HG03378 (cell line): ENCODE measurements around the gene COX5B.

Experiments used
- ATAC-seq: cut with Tn5 transposase; IDR thresholded peaks from one replicate; pipeline ENCODE4 v1.9.1; 2021; ENCODE audit warnings: mild to moderate bottlenecking, moderate library complexity; ENCODE audit not compliant: unreplicated experiment

Gene COX5B

DNA sequence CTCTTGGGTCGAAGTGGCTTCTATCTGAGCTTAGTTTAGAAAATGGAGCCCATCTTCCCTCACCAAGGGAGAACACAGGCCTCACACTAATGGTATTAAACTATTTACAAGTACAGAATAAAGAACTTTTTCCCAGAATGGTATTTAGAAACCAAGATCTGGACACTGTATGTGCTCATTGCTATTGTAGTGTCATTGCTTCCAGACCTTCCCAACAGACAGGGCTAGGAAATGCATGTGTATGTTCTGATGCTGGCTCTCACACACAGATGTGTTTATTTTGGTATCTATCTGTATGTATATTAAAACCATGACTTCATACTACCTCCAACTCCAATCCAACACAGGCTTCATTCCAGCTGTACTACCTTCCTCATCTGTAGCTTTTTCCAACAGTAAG is 8.0 kb downstream of the COX5B start:
- ATAC-seq, result no peak

DNA sequence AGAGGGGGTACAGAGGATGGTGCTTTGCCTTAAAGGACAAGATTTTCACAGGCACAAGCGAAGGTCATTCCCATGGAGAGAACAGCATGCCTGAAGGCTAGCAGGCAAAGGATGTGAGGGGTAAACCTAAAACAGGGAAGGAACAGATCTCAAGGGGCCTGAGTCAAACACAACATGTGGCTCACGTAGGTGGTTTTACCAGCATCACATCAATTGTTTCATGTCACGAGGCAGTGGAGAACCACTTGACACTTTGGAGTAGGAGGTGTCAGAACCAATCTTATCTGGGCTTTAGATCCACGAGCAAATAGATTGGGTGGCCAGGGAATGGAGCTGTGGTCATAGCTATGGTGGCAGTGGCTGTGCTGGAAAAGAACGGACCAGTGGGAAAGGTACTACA is 8.4 kb downstream of the COX5B start:
- ATAC-seq, result no peak

DNA sequence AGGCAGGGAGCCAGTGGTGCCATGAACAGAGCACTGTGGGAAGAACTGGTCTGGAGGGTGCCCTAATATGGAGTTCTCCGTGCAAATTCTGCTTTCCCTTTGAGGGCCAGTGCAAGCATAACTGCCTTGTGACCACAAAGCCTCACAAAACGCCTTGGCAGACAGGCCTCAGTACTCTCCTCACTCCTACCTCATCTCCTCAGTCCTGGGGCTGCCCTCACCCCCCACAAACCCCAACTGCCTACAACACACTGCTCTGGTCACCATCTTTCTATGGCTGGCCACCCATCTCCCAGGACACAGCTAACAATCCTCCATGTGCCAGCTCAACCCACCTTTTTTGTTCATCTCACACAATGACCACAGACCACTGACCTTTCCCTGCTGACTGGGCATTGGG is 8.9 kb downstream of the COX5B start:
- ATAC-seq, result no peak

DNA sequence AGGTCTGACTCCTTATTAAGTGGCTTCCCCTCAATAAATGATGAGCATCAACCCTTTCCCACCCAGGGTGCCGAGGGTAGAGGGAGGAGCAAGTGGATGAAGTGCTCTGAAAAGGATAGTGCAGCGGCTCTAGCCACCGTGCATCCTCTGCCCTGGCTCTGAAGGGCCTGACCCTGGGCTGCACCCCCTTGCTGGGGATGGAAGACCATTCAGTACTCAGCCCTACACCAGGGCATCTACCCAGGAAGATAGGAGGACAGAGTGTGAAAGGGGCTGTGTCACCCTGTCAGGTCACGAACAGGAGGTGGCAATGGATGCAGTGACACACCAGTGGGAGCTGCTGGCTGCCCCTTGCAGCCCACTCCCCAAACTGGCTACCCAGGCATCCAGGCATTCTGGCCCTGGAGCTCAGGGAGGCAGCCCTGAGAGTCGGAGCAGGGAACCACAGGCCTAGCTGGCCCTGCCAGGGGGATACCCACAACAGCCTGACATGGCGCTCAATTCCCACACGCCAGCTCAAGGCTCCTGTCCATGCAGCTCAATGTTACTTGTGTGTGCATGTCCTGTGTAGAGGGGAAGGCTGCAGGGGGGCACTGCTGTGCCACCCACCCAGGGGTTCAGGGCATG is 10.4 kb downstream of the COX5B start:
- no peak for ATAC-seq

DNA sequence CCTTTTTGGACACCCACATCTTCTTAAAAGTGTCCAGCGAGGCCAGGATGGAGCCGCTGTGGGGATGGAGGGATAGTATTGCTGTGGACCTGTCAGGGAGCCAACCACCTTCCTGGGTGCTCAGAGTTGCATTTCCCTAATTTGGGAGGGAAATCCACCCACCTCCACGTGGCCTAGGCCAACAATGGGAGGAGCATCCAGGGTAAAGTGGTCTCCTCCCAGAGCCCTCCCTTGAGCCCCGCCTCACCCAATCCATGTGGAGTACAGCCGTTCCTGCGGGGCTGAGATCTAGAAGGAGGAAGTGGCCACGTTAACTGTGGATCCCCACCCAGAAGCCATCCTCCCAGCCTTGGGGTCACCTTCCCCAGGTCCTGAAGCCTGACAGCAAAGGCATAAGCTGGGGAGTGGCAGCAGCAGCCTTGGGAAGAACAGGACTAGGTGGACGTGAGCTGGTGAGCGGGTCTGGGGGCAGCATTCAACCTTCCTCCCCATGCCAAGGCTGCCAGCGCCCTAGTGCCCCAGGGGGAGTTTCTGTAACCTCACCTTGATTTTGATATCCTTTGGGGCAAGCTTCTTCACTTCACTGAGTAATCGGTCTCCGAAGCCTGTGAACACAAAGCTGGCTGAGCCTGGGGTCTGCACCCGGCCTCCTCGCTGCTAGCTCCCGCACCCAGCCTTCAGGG is 11.2 kb downstream of the COX5B start:
- ATAC-seq, result no peak

DNA sequence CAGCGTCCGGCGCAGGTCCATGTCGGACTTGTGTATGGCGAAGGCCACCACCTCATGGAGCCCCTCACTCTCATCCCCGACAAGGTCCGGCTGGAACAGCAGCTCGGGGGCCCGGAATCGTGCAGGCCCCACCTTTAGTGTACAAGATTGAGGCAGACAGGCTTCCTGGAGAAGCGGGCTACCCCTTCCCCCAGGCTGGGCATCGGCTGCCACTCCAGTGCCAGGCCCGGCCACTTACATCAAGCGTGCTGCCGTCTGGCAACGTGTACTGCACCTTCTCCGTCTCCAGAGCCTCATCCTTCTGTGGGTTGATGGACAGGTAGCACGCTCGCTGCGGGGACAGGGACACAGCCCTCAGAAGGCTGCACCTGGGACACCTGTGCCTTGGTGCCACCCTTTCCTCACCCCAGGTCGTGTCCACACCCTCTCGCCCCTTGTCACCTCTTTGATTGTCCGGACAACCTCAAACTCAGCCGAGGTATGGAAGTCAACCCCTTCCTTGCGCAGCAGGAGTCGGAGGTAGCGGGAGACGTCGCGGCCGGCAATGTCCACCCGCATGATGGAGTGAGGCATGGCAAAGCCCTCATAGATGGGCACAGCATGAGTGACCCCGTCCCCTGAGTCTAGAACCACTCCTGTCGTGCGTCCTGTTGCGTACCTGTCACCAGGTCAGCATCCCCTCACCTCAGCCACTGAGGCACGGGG is 12.3 kb downstream of the COX5B start:
- ATAC-seq, result no peak

DNA sequence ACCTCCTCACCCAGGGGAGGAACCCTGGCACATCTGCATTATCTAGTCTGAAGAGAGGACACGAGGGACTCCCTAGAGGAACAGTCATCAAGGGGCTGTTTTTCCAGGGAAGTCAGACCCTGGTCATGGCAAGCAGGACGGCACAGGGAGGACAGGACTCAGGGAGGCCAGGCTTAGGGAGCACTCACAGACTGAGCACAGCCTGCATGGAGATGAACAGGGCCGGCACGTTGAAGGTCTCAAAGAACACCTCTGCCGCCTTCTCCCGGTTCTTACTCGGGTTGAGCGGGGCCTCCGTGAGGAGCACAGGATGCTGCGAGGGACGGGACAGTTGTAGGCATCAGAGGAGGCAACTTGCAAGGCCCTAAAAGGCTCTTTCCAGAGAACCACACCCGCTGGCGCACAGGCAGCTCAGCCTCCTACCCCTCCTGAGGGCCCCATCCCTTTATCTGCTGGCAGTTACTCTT is 12.9 kb downstream of the COX5B start:
- ATAC-seq, result no peak

DNA sequence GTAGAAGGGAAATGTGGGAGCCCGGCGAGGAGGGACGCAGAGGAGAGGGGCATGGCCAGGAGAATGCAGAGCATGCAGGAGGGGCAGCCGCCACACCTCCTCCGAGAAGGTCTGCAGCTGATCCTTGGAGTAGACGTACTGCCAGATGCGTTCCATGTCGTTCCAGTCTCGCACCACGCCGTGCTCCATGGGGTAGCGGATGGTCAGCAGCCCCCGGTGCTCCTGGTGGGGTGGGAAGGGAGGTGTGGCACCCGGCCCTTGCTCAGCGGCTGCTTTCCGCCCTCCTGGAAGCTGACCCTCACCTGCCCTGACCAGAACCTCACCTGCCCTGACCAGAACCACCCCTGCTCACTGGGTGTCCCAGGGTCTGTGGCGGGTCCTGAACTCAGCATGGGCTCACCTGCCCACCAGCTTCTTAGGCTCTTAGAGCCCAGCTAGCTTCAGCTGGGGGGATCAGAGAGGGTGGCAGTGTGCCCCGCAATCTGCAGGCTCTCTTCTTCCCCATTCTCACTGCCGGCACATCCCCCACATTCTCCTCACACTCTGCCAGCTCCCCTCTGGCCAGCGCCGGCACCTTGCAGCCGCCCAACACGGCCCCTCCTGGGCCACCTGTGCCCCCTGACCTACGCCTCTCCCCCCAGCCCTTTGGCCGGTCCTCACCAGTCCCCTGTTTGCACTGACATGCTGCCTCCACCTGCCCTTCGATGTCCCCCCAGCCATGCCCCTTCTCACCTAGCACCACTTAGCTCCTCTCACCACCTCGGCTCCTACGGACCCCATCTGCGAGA is 13.6 kb downstream of the COX5B start:
- no peak for ATAC-seq

DNA sequence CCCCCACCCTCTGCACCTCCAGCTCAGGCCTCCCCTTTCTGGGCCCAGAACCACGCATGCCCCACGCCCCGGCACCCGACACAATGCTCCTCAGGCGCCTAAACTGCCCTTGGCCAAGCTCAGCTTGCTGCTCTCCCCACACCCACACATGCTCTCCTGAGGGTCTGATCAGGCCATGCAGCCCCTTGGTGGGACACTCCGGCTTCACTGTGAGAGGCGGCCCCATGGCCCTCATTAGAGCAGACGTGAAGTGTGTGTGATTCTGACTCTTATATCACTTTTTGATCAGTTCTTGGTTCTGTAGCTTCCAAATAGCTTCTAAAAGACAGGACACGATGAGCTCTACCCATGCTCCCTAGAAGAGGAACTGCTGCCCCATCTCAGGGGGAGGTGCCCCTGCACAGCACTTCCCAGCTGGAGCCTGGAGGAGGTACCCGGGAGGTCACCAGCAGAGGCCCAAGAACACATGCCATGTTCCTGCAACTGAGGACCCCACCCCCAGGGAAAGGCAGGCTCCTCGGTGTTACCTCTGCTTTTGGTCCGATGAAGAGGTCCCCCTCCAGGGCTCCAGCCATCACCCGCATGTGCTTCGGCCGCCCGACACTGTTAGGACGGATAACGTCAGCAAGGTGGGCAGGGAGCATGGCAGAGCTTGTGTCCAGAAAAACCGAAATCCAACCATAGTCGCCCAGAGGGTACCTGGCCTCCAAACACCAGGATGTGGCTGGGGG is 14.3 kb downstream of the COX5B start:
- ATAC-seq, result no peak

DNA sequence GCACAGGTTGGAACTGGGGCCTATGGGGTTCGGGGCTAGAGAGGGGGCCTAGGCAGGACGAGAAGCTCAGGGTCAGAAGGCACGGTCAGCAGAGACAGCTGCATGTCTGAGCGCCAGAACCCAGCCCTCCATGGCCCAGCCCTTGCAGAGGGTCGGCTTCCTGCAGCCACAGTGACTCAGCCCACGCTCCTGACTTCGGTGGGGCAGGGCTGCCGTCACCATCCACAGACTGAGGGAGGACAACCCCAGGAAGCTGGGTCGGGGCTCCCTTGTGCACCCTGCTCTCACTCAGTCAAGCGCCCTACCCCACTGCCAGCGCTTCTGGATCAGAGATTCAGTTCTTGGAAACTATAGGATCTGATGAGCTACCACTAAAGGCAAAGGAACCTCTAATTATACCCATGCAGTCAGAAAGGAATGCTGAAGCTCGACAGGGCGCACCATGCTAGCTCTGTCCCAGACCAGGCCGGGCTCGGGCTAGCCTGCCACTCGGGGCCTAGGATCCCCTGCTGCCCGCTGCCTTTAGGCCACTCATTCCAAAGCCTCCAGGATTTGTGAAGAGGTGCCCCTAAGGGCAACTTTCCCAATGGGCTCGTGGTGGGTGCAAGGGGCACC is 15.0 kb downstream of the COX5B start:
- ATAC-seq, result no peak

DNA sequence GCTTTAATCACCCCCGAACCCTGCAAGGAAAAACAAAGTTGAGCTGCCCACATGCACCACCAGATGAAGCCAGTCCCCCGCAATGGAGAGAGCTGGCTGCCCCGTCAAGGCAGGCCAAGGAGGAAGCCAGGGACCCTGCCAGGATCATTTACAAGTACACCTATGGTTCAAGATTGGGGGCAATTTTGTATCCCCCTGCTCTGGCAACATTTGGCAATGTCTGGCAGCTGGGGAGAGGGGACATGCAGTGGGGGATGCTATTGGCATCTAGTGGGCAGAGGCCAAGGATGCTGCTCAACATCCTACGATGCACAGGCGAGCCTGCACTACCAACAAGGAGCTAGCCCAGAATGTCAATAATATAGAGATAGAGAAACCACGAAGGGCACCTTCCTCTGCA is 16.1 kb downstream of the COX5B start:
- no peak for ATAC-seq

DNA sequence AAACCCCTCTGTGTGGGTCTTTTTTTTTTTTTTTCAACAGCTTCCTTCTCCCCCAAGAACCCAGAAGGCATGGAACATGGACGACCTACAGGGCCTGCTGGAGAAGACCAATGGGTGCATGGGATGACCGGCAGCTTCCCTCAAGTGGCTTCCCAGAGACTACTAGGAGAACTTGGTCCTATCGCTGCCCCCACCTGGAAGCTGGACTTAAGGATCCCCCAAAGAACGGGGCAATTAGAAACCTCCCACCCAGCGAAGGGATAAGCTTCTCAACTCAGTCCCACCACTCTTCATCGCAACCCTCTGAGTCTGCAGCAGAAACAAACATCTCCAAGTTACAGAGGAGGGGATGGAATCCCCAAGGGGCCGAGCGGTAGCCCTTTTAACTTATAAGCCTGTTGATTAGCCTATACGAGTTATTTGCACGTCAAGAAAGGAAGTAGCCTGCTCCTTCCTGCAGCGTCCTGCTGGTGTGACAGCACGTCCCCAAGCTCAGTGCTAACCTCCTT is 16.6 kb downstream of the COX5B start:
- no peak for ATAC-seq

DNA sequence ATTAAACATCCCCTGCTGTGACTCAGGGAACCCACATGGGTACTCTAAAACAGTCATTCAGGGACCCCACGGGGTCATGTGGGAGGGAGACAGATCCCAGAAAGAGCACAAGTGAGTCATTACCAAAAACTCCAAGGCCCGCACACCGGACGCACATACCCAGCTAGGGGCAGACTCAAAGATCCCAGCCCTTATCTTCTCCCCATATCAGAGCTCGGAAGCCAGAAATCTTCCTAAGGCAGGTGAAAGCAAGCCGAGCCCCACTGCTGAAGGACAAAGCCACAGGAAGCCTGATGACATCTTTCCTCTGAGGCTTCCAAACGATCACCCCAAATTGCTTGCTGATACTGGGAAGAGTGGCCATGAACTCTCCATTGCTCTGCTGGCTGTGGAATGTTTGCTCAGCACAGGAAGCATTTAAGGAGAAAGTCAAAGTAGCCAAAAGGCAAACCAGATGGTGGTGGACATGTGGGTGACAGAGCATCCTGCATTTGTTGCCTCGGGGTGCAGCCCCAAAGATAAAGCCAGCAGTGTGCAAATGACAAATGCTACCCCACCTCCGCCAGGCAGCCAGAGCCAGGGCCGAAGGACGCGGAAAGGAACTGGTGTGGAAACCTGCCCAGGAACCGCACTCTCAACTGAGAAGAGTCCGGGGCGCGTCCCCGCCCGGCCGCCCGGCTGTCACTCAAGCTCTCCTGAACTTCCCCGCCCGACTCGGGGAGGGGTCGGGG is 17.2 kb downstream of the COX5B start:
- peak; percentile 22 for ATAC-seq

DNA sequence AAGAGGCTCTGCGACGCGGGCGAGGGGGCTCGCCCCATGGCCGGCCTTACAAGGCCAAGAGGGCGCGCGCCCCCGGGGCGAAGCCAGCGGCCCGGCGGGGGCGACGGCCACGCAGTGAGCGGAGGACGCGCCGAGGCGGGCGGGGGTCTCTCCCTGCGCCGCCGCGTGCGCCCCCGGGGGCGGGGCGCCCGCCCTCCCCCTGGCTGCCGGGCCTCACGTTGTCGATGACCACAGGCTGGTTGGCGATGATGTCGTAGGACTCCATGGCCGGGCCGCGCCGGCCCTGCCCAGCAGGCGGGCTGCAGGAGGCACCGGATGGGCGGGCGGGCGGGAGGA is 17.7 kb downstream of the COX5B start:
- no peak for ATAC-seq

DNA sequence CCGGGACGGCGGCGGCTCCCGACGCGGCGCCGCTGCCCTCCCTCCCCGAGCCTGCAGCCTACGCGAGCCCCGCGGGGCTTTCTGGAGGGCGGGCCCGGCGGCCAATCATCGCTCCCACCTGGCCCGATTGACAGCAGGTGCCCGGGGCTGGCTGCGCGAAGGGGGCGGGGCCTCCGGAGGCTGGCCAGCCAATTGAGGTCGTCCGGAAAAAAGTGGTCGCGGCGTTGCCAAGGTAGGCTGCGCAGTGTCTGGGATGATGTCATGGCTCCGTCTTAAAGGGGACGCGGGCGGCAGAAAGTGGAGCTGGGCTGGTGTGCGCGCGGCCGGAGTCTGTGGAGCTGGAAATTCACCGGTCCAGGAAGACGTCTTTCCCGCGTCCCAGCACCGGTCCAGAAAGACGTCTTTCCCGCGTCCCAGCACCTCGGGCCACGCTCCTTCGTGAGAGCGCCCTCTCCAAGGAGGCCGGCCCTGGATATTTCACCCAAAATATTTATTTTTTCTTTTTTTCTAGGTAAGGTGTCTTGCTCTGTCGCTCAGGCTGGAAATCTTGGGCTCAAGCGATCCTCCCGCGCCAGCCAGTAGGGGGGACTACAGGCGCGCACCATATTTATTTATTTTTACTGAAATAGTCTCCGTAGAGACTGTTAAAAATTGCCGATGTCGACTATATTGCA is 18.2 kb downstream of the COX5B start, which contains the start of gene ACTR1B:
TSS of gene ACTR1B (minus strand) at position 83 of the 674 bp plus-strand sequence. CDS start 154 bp downstream, outside the sequence.
- peak; percentile 86 for ATAC-seq

DNA sequence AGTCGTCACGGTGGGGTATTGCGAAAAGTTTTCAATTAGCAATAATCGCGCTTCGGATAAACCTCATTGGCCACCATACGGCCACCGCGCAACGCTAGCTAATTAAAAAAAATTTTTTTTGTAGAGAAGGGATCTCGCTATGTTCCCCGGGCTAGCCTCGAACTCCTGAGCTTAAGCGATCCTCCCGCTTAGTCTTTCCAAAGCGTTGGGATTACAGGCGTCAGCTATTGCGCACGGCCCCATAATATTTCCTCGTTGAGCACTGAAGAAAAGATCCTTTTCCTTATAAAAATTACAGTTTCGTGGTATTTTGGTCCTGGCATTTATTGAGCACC is 18.7 kb downstream of the COX5B start:
- ATAC-seq, result no peak

DNA sequence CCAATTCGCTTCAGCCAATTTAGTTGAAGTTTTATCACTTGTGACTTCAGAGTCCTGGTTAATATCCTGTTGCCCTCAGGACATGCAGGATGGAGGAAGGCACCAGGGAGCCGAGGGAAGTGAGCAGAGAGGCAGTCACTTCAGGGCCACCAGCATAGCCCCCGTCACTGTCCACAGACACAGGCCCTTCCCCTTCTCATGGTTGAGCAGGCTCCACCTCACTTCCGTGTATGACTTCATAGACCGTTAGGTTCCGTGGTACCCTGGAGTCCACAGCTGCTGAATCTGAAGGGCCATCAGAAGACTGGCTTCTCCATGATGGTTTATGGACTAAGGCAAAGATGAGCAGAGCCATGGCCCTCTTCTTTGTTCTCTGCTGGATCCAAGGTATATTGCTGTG is 23.6 kb downstream of the COX5B start, which contains the start of gene C2orf92:
TSS of gene C2orf92 (plus strand) at position 266 of the 400 bp plus-strand sequence. CDS start at position 342, 76 bp downstream.
- ATAC-seq, result no peak

DNA sequence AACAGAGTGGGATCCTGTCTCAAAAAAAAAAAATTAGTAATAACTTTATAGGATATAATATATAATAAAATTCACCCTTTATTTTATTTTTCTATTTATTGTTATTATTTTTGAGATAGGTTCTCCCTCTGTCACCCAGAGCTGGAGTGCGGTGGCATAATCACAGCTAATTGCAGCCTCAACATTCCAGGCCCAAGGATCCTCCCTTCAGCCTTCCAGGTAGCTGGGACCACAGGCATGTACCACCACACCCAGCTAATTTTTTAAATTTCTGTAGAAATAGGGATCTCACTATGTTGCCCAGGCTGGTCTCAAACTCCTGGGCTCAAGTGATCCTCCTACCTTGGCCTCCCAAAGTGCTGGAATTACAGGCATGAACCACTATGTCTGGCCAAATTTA is 24.6 kb downstream of the COX5B start:
- ATAC-seq, result no peak

DNA sequence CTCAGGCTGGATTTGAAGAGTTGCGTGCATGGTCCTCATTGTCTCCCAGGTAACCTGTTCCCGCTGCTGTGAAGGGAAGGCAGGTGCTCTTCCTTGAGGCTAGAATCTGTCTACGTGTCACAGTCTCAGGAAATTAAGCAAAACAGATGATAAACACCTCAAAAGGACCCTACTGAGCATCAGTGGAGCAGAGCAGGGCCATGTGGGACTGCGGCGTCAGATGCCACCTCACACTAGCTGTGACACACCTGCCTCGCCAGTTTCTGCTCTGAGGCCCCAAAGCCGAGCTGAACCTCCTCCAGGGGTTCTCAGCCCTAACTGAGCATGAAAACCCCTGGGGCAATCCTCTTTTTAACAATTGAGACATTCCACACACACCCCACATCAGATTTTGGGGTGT is 25.7 kb downstream of the COX5B start:
- ATAC-seq, result no peak
